ENCODE data around the gene SUN5. TPM values are rescaled to one million over a fixed set of nuclear protein-coding genes. Genes with fewer than 3 reads are reported as not detected.

SUN5 gene
- total and polyA plus RNA-seq, 2 donors (not counting 1 experiment from before 2014, with no cell fraction given): not detected

GRCh38 chr20:32934580-32934979 is 69.7 kb downstream of the SUN5 start:
- no peak overlapping the region for H3K27ac ChIP-seq (ENCODE audit: low read length in 2 of 2)
- Mint-ChIP-seq H3K9me3 (ENCODE audit: insufficient read depth) (peaks cover 4% of the 10 kb centered on the region), H3K4me1 (no peaks in the 10 kb centered on the region), H3K27ac (no peak overlapping the region), H3K4me3 (no peak overlapping the region), H3K27me3 (peaks cover 3% of the 10 kb centered on the region)
- H3K4me2 ChIP-seq (replicated peaks; ENCODE audit: low read depth, low read length, poor library complexity, severe bottlenecking): no peak overlapping the region
- ChIA-PET POLR2A (no interaction called here), CTCF (no interaction called here)
- TF ChIP-seq, protein P1, sequence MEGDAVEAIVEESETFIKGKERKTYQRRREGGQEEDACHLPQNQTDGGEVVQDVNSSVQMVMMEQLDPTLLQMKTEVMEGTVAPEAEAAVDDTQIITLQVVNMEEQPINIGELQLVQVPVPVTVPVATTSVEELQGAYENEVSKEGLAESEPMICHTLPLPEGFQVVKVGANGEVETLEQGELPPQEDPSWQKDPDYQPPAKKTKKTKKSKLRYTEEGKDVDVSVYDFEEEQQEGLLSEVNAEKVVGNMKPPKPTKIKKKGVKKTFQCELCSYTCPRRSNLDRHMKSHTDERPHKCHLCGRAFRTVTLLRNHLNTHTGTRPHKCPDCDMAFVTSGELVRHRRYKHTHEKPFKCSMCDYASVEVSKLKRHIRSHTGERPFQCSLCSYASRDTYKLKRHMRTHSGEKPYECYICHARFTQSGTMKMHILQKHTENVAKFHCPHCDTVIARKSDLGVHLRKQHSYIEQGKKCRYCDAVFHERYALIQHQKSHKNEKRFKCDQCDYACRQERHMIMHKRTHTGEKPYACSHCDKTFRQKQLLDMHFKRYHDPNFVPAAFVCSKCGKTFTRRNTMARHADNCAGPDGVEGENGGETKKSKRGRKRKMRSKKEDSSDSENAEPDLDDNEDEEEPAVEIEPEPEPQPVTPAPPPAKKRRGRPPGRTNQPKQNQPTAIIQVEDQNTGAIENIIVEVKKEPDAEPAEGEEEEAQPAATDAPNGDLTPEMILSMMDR (IDR thresholded peaks at IDR 0.05): no peak
- TF ChIP-seq EZH2 (IDR thresholded peaks at IDR 0.05; ENCODE audit: borderline replicate concordance, insufficient read depth, low read depth, low read length, poor library complexity, severe bottlenecking): no peak
- DNase-seq: no peak
- H3K79me2 ChIP-seq (ENCODE audit: control insufficient read depth, insufficient read depth, low read length): no peaks in the 10 kb centered on the region
- no peak for ATAC-seq (ENCODE audit: low read depth)
- 64% methylated on average over 2 of the region's 4 CpGs for WGBS (ENCODE audit: insufficient coverage)
- H3K27me3 ChIP-seq (replicated peaks in 1 of 4; ENCODE audit: control extremely low read depth in 1 of 4, control insufficient read depth in 3 of 4, insufficient read depth in 4 of 4, low read length in 3 of 4): no peaks in the 10 kb centered on the region
- H3K9ac ChIP-seq (ENCODE audit: low read length): no peak overlapping the region
- H3K4me1 ChIP-seq (ENCODE audit: control insufficient read depth in 2 of 2, insufficient read depth in 2 of 2, low read length in 2 of 2): no peaks in the 10 kb centered on the region
- H3K9me3 ChIP-seq (ENCODE audit: control extremely low read depth in 1 of 3, control insufficient read depth in 2 of 3, insufficient read depth in 1 of 3, low read length in 2 of 3): peaks cover 0 to 6% (median 0%) of the 10 kb centered on the region in 3 donors
- no peaks in the 10 kb centered on the region for H4K20me1 ChIP-seq (ENCODE audit: control insufficient read depth, insufficient read depth, low read length, poor library complexity, severe bottlenecking)
- no peak overlapping the region for H3K4me3 ChIP-seq (ENCODE audit: control extremely low read depth in 1 of 5, extremely low read depth in 1 of 5, insufficient read depth in 1 of 5, low read depth in 2 of 5, low read length in 4 of 5)
- H2AFZ ChIP-seq (ENCODE audit: insufficient read depth, low read depth, low read length, poor library complexity, severe bottlenecking): no peak overlapping the region
- no peaks in the 10 kb centered on the region for H3K36me3 ChIP-seq (replicated peaks in 1 of 2; ENCODE audit: control extremely low read depth in 1 of 2, control insufficient read depth in 1 of 2, extremely low read depth in 1 of 2, insufficient read depth in 2 of 2, low read length in 1 of 2)
- intact Hi-C loops (cut with micrococcal nuclease): no loop called here

Other genes with a start within 250 kb of the SUN5 start
- gene DNMT3B, start 242.0 kb downstream of the SUN5 start, total RNA-seq: 0.36 and 0.47 TPM in 2 replicates
- 0.15 and 0.16 TPM in 2 replicates for gene DNMT3B, start 242.0 kb downstream of the SUN5 start, polyA plus RNA-seq
- gene MAPRE1, start 184.5 kb downstream of the SUN5 start, total RNA-seq: 65.7 and 66.2 TPM in 2 replicates
- gene MAPRE1, start 184.5 kb downstream of the SUN5 start, polyA plus RNA-seq: 28.7 and 114 TPM in 2 replicates
- gene EFCAB8, start 145.5 kb downstream of the SUN5 start, total RNA-seq: 2.3 and 3.8 TPM in 2 replicates
- 0.65 and 0.72 TPM in 2 replicates for gene EFCAB8, start 145.5 kb downstream of the SUN5 start, polyA plus RNA-seq
- not detected in 2 replicates for gene BPIFB2, start 3.3 kb upstream of the SUN5 start, total RNA-seq
- gene BPIFB2, start 3.3 kb upstream of the SUN5 start, polyA plus RNA-seq: not detected in 2 replicates
- gene BPIFB6, start 27.2 kb upstream of the SUN5 start, total RNA-seq: not detected in 2 replicates
- gene BPIFB6, start 27.2 kb upstream of the SUN5 start, polyA plus RNA-seq: not detected in 2 replicates
- not detected in 2 replicates for gene BPIFB3, start 49.5 kb upstream of the SUN5 start, total RNA-seq
- gene BPIFB3, start 49.5 kb upstream of the SUN5 start, polyA plus RNA-seq: not detected in 2 replicates
- gene BPIFB4, start 75.2 kb upstream of the SUN5 start, total RNA-seq: not detected in 2 replicates
- not detected in 2 replicates for gene BPIFB4, start 75.2 kb upstream of the SUN5 start, polyA plus RNA-seq
- gene BPIFA2, start 163.7 kb upstream of the SUN5 start, total RNA-seq: not detected in 2 replicates
- not detected in 2 replicates for gene BPIFA2, start 163.7 kb upstream of the SUN5 start, polyA plus RNA-seq
- gene BPIFA3, start 212.9 kb upstream of the SUN5 start, total RNA-seq: not detected in 2 replicates
- not detected in 2 replicates for gene BPIFA3, start 212.9 kb upstream of the SUN5 start, polyA plus RNA-seq
- not detected in 2 replicates for gene BPIFA1, start 231.6 kb upstream of the SUN5 start, total RNA-seq
- gene BPIFA1, start 231.6 kb upstream of the SUN5 start, polyA plus RNA-seq: not detected in 2 replicates

All from B cell (primary cell).